Kidney (tissue), 14 donors: ENCODE results near the gene LSMEM2. TPM values are rescaled to one million over a fixed set of nuclear protein-coding genes. Genes with fewer than 3 reads are reported as not detected.

Experiments used
- DNase-seq, 5 donors: peaks; one replicate each; pipeline ENCODE4 v3.0.0-alpha.2; 2013 to 2020
- FAIRE-seq: peaks from 2 replicates; lab custom pipeline; 2012; peaks lifted over from hg19 to GRCh38; lab: Jason Lieb, UNC
- H3K27ac ChIP-seq, 2 donors: one replicate each; pipeline ENCODE4 v1.7.0; 2013; ENCODE audit warnings: low read depth in 2 of 2, low read length in 2 of 2, inconsistent platforms in 1 of 2
- H3K27me3 ChIP-seq: one replicate; pipeline ENCODE4 v1.7.1; 2013; ENCODE audit warnings: low read length, inconsistent platforms; ENCODE audit not compliant: control insufficient read depth, insufficient read depth
- H3K36me3 ChIP-seq, 3 donors: one replicate each; pipeline versions ENCODE4 v1.7.0 to v1.7.1; 2013; ENCODE audit warnings: low read length in 3 of 3, control low read depth in 1 of 3, inconsistent platforms in 1 of 3; ENCODE audit not compliant: insufficient read depth in 3 of 3, control insufficient read depth in 2 of 3
- H3K4me1 ChIP-seq, 3 donors: one replicate each; pipeline versions ENCODE4 v1.7.0 to v1.7.1; 2013; ENCODE audit warnings: low read length in 3 of 3, inconsistent platforms in 1 of 3, low read depth in 1 of 3; ENCODE audit not compliant: control insufficient read depth in 2 of 3, insufficient read depth in 2 of 3
- H3K4me3 ChIP-seq, 3 donors: one replicate each; pipeline versions ENCODE4 v1.7.0 to v1.8.1; 2013; ENCODE audit warnings: low read length in 3 of 3, control low read depth in 1 of 3, inconsistent platforms in 1 of 3
- H3K9ac ChIP-seq, 3 donors: one replicate each; pipeline versions ENCODE4 v1.7.0 to v1.7.1; 2013; ENCODE audit warnings: low read length in 3 of 3, control low read depth in 1 of 3, inconsistent platforms in 1 of 3
- H3K9me3 ChIP-seq, 3 donors: one replicate each; pipeline versions ENCODE4 v1.7.0 to v1.7.1; 2013; ENCODE audit warnings: low read length in 3 of 3, control low read depth in 1 of 3, inconsistent platforms in 1 of 3; ENCODE audit not compliant: control insufficient read depth in 2 of 3, insufficient read depth in 1 of 3
- CTCF ChIP-seq: IDR thresholded peaks from 3 replicates; pipeline ENCODE4 v1.5.1; 2012; ENCODE audit warnings: mild to moderate bottlenecking, moderate library complexity, borderline replicate concordance; ENCODE audit not compliant: insufficient read depth; ENCODE audit errors: extremely low read depth
- intact Hi-C: fragments of 100-400 bp; cut with DNase I; formaldehyde crosslinking; loops from one replicate; pipeline ENCODE4 v1.11.1; 2022
- polyA plus RNA-seq: library from polyadenylated mRNA; stranded (reverse); fragments of 350-450 nt; fragmentation: Illumina TruSeq; extraction: RNeasy Lipid Tissue Mini Kit (QIAGEN cat#74804); gene quantifications from one replicate; pipeline ENCODE4 v1.2.3, GENCODE V29; 2014; ENCODE audit warnings: low read depth, low replicate concordance; ENCODE audit not compliant: insufficient read depth
- total RNA-seq: library from RNA; stranded (reverse); fragmentation: NEBNext Ultra II Directional; extraction: Animal tissue kit (Norgen Biotek cat#: 25700); gene quantifications from one replicate; pipeline ENCODE4 v1.2.1, GENCODE V29; 2021
- donor health status: control.
- donor health status: control.
- donor health status: control.
- donor health status: control.
- donor health status: control.
- donor health status: DM: yes; HTN: yes; CAD: no.
- donor health status: Normal renal cell carcinoma (clear cell type).

LSMEM2 gene
- total and polyA plus RNA-seq, 2 donors from 2014 or later, result 0.22 to 0.62 TPM

- no peak for DNase-seq
- TF ChIP-seq CTCF, result no peak
- Histone ChIP-seq H3K27ac (peak overlapping the region; percentile 80 to 93), H3K4me1 (peaks cover 4 to 38% (median 18%) of the 10 kb centered on the region in 3 donors), H3K27me3 (no peaks in the 10 kb centered on the region), H3K9me3 (no peaks in the 10 kb centered on the region), H3K4me3 (peak overlapping the region; percentile 50 to 68 (median 67)), H3K36me3 (peaks cover 0 to 6% (median 3%) of the 10 kb centered on the region in 3 donors), H3K9ac (peak overlapping the region; percentile 0 to 64 (median 30))
- intact Hi-C loops, result no loop called here
- no peak for FAIRE-seq
These were observed 21.2 kb downstream of the LSMEM2 start for GRCh38 chr3:50299929-50300680.

- peak overlapping the region; percentile 80 to 93 for H3K27ac ChIP-seq
- no peak overlapping the region for H3K4me3 ChIP-seq
- H3K36me3 ChIP-seq, result peaks cover 0 to 6% (median 3%) of the 10 kb centered on the region in 3 donors
- H3K4me1 ChIP-seq, result peaks cover 4 to 38% (median 18%) of the 10 kb centered on the region in 3 donors
- intact Hi-C loops, result no loop called here
- peak in 1 of 5 donors; percentile 74 for DNase-seq
- no peaks in the 10 kb centered on the region for H3K27me3 ChIP-seq
- FAIRE-seq, result no peak
- H3K9me3 ChIP-seq, result no peaks in the 10 kb centered on the region
- TF ChIP-seq CTCF, result no peak
- peak overlapping the region in 1 of 3 donors; percentile 64 for H3K9ac ChIP-seq
These were observed 21.9 kb downstream of the LSMEM2 start for GRCh38 chr3:50300681-50301254.

GRCh38 chr3:50302095-50303012 lies 23.5 kb downstream of the LSMEM2 start:
- peak overlapping the region in 2 of 3 donors; percentile 49 to 79 for H3K4me3 ChIP-seq
- intact Hi-C loops, result no loop called here
- peaks cover 4 to 38% (median 18%) of the 10 kb centered on the region in 3 donors for H3K4me1 ChIP-seq
- no peaks in the 10 kb centered on the region for H3K27me3 ChIP-seq
- H3K9ac ChIP-seq, result peak overlapping the region in 2 of 3 donors; percentile 65 to 89
- FAIRE-seq, result no peak
- no peak for TF ChIP-seq CTCF
- peak in 1 of 5 donors; percentile 56 for DNase-seq
- H3K9me3 ChIP-seq, result no peaks in the 10 kb centered on the region
- peak overlapping the region; percentile 92 to 96 for H3K27ac ChIP-seq
- peaks cover 0 to 6% (median 3%) of the 10 kb centered on the region in 3 donors for H3K36me3 ChIP-seq
